GM18951 (cell line): ENCODE measurements around the gene CABLES2.
"Not testable (repeated sequence)": the region's sequence is repeated elsewhere in the genome, so short reads cannot be mapped to it uniquely, and the experiment has no call there.

Experiments used
- POLR2A ChIP-seq: IDR thresholded peaks from 4 replicates; pipeline ENCODE4 v1.6.1; 2011; ENCODE audit warnings: mild to moderate bottlenecking; ENCODE audit not compliant: insufficient read length, insufficient read depth; ENCODE audit errors: extremely low read depth
- in situ Hi-C: fragments of 300-500 bp; cut with MboI; formaldehyde crosslinking; loops from one replicate; pipeline ENCODE4 v1.12.0; 2022; ENCODE audit warnings: low sequenced_read_pairs, mixed read lengths, inconsistent platforms; ENCODE audit not compliant: unreplicated experiment

CABLES2 gene

DNA sequence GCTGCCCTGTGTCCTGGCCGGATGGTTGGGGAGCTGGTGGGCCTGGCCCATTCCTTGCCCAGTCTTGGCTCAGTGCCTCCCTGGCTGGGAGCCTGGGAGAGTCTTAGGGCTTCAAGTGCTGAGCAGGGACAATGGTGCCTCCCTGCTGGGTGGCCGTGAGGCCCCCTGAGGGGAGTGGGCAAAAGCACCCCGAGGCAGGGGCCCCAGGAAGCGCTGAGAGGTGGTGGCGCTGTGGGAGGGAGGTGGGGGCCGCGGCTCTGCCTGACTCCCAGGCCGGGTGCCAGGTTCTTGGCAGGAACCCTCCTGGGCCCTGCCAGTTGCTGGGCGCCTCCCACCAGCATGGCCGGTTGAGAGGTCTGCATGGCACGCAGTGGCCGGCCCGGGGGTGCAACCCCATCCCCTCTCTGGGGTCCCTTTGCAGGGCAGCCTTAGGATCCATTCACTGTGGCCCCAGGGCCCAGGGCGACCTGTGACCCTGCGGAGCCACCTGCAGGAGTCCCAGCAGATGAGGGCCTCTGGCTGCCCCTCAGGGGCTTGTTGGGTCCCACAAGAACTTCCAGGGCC, 29.4 kb downstream of the CABLES2 start:
- in situ Hi-C loops, result no loop called here

GRCh38 chr20:62377064-62377461, 30.0 kb downstream of the CABLES2 start:
- in situ Hi-C loops, result no loop called here

More for the DNA sequence above, 29.4 kb downstream of the CABLES2 start:
- no peak for TF ChIP-seq POLR2A

DNA sequence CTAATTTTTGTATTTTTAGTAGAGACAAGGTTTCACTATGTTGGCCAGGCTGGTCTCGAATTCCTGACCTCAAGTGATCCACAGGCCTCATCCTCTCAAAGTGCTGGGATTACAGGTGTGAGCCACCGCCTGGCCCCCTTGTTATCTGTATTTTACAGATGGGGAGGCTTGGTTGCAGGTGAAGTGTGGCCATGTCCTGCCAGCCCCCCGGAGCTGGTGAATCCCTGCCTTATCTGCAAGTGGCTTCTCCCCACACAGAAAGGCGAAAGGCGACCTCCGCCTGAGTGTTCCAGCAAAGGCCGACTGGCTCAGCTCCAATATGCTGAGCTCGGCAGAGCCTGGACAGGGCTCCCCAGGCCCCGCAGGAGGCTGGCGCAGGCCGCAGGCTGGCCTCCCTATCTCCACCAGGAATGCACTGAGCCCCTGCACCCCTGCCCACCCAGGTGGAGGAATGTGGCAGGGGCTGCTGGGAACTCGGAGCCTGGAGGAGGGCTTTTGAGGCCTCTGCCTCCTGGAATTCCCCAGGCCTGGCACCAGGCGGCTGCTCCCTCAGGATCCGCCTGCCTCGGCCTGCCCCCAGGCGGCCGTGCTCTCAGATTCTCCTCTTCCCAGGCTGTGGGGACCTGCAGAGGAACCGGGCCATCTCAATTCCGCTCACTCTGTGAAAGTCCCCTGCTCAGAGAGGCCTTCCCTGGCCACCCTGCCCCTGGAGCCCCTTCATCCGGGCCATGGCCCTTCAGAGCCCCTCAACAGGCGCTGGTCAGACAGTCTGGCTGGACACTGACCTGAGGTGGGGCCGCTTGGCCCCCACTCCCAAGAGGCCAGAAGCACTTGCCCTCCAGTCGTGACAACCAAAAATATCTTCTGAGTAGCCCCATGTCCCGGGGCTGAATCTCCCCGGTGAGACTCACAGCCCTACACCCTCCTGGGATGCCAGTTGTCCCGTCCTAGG, 30.7 kb downstream of the CABLES2 start:
- in situ Hi-C loops, result no loop called here
- TF ChIP-seq POLR2A, result no peak

More at GRCh38 chr20:62377064-62377461, 30.0 kb downstream of the CABLES2 start:
- TF ChIP-seq POLR2A, result no peak

DNA sequence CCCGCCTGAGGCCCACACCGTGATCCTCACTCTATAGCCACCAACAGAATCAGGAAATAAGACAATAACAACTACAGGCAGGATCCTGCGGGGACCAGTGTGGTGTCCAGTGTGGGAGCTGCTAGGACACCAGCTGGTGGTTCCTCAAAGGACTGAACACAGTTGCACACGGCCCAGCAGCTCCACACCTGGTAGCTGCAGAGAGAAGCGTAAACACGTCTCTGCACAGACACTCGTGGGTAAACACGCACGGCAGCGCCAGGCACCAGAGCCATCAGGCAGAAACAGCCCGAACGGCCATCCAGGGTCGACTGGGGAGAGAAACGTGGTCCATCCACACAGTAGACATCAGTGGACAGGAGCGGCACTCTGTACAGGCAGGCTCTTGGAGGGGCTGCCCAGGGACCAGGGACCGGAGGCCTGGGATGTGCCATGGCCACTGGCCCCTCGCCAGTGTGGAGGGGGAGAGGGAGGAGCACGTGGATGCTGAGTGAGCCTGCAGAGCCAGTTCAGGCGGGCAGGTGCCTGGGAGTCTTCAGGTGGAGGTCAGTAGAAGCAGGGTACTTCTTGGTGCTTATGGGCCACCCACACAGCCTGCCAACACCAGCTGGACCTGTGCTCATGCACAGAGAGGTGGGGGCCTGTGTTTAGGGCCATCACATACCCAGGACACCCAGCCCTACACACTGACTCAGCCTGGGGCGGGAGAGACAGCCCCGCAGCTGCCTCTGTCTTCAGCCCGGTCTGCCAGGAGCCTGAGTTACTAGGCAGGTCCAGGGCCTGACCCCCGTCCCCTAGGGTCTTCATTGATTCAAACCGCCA, 32.5 kb downstream of the CABLES2 start:
- in situ Hi-C loops, result no loop called here
- no peak for TF ChIP-seq POLR2A

GRCh38 chr20:62373631-62374179, 33.4 kb downstream of the CABLES2 start:
- in situ Hi-C loops, result not testable (repeated sequence)

- no peak for TF ChIP-seq POLR2A
- in situ Hi-C loops, result no loop called here
Measured at GRCh38 chr20:62372042-62372993, 34.8 kb downstream of the CABLES2 start.

DNA sequence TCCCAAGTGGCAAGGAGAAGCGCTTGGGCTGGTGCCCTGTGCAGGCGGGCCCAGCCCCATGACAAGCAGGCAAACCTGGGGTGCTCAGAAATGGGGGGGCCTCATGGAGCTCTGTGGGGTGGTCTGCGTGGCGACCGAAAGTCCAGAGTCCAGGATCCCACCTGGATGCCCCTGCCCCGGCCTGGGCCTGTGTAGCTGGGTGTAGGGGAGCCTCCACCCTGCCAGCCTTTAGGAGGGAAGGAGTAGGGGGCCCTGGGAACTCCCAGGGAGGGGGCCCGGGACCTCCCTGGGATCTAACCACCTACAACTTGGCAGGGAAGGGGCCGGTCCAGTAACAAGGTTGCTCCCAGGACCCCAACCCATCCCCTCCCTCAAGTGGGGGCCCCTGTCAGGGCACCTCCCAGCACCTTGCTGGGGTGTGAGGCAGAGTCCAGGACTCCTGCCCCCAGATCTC, 35.5 kb downstream of the CABLES2 start:
- no peak for TF ChIP-seq POLR2A

GRCh38 chr20:62370807-62371587, 36.1 kb downstream of the CABLES2 start:
- no peak for TF ChIP-seq POLR2A
- in situ Hi-C loops, result no loop called here

More for the DNA sequence above, 35.5 kb downstream of the CABLES2 start:
- in situ Hi-C loops, result no loop called here

DNA sequence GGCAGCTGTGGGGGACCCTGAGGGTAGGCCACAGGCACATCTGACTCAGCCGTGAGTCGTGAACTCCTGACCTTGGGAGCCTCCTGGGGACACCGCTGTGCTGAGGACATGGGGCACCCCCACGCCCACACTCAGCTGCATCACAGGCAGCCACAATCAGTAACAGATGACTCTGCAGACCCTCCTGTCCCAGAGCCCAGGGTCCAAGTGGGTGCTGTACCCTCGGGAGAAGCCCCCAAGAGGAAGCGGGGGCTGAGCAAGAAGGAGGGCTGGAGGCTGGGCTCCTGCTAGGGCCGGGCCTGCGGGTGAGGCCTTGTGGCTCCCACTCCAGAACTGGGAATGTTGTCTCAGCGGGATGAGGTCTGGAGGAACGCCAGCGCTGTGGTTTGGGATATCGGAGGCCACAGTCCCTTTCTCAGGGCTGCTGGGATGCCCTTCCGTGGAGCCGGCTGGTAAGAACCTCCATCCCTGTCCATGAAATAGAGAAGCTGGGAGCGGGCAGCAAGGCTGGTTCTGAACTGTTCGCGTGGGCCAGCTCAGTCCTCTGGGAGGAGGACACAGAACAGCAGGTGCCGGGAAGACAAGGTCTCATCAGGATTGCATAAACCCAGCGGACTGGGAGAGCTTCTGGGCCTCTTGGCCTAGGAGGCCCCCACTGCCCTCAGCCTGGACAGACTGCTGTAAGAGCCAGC, 36.8 kb downstream of the CABLES2 start:
- no peak for TF ChIP-seq POLR2A
- in situ Hi-C loops, result no loop called here

GRCh38 chr20:62369815-62370114, 37.3 kb downstream of the CABLES2 start:
- in situ Hi-C loops, result no loop called here
- no peak for TF ChIP-seq POLR2A
